Measurements from ENCODE around the gene CAMKK2. TPM values are rescaled to one million over a fixed set of nuclear protein-coding genes. Genes with fewer than 3 reads are reported as not detected.
"Not testable (repeated sequence)": the region's sequence is repeated elsewhere in the genome, so short reads cannot be mapped to it uniquely, and the experiment has no call there.

The CAMKK2 gene
- total RNA-seq, 1 donor from 2014 or later, result 38.2 TPM

- no peaks in the 10 kb centered on the region for H3K27me3 Mint-ChIP-seq
- DNase-seq, result no peak
- peaks cover 23% of the 10 kb centered on the region for H3K36me3 Mint-ChIP-seq (ENCODE audit: low read depth)
- H3K9me3 Mint-ChIP-seq, result no peaks in the 10 kb centered on the region
- no peak overlapping the region for H3K4me3 Mint-ChIP-seq
- H3K4me1 Mint-ChIP-seq, result peaks cover 27% of the 10 kb centered on the region
- H3K27ac Mint-ChIP-seq, result no peak overlapping the region
- intact Hi-C loops (cut with micrococcal nuclease), result no loop called here
Measured at GRCh38 chr12:121293603-121294002, 2.9 kb downstream of the CAMKK2 start.

GRCh38 chr12:121290410-121290809, 6.1 kb downstream of the CAMKK2 start:
- Mint-ChIP-seq H3K36me3 (ENCODE audit: low read depth) (peaks cover 21% of the 10 kb centered on the region), H3K9me3 (no peaks in the 10 kb centered on the region), H3K4me3 (no peak overlapping the region), H3K27me3 (no peaks in the 10 kb centered on the region), H3K27ac (no peak overlapping the region), H3K4me1 (peaks cover 25% of the 10 kb centered on the region)
- no peak for DNase-seq
- intact Hi-C loops (cut with micrococcal nuclease), result no loop called here

GRCh38 chr12:121289962-121290361, 6.5 kb downstream of the CAMKK2 start:
- no peaks in the 10 kb centered on the region for H3K9me3 Mint-ChIP-seq
- no peak overlapping the region for H3K27ac Mint-ChIP-seq
- intact Hi-C loops (cut with micrococcal nuclease), result no loop called here
- H3K27me3 Mint-ChIP-seq, result no peaks in the 10 kb centered on the region
- H3K4me3 Mint-ChIP-seq, result no peak overlapping the region
- DNase-seq, result no peak
- H3K4me1 Mint-ChIP-seq, result peaks cover 21% of the 10 kb centered on the region
- H3K36me3 Mint-ChIP-seq (ENCODE audit: low read depth), result peaks cover 18% of the 10 kb centered on the region

GRCh38 chr12:121288986-121289385, 7.5 kb downstream of the CAMKK2 start:
- intact Hi-C loops (cut with micrococcal nuclease), result no loop called here
- no peaks in the 10 kb centered on the region for H3K27me3 Mint-ChIP-seq

GRCh38 chr12:121288158-121288845, 8.2 kb downstream of the CAMKK2 start:
- DNase-seq, result no peak
- H3K27ac Mint-ChIP-seq, result no peak overlapping the region
- H3K9me3 Mint-ChIP-seq, result no peaks in the 10 kb centered on the region
- H3K4me3 Mint-ChIP-seq, result no peak overlapping the region
- intact Hi-C loops (cut with micrococcal nuclease), result no loop called here
- peaks cover 14% of the 10 kb centered on the region for H3K4me1 Mint-ChIP-seq
- no peaks in the 10 kb centered on the region for H3K27me3 Mint-ChIP-seq
- H3K36me3 Mint-ChIP-seq (ENCODE audit: low read depth), result peaks cover 11% of the 10 kb centered on the region

More at GRCh38 chr12:121288986-121289385, 7.5 kb downstream of the CAMKK2 start:
- peaks cover 19% of the 10 kb centered on the region for H3K4me1 Mint-ChIP-seq
- no peaks in the 10 kb centered on the region for H3K9me3 Mint-ChIP-seq
- peaks cover 15% of the 10 kb centered on the region for H3K36me3 Mint-ChIP-seq (ENCODE audit: low read depth)
- H3K27ac Mint-ChIP-seq, result no peak overlapping the region
- no peak for DNase-seq
- H3K4me3 Mint-ChIP-seq, result no peak overlapping the region

DNA sequence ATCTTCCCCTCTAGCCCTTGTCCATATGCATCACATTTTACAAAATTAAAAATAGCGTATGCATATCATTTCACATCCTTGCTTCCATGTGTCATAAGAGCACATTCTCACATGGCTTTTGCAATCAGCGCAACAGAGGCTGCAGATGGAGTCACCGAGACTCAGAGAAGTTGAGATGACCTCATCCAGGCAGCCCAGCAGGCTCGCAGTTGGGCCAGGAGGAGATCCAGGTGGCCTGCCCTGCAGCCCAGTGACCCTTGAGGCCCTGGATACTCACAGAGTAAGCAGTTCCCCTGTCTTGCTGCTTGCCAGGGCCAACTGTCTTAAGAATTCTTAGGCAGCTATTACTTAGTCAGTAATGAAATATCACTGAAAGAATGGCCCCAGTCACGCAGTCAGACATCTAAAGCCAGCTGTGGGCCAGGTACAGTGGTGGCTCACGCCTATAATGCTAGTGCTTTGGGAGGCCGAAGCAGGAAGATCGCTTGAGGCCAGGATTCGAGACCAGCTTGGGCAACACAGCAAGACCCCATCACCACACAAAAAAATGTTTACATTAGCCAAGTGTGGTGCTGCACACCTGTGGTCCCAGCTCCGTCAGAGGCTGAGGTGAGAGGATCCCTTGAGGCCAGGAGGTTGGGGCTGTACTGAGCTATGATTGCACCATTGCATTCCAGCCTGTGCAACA, 9.1 kb downstream of the CAMKK2 start:
- Mint-ChIP-seq H3K27ac (no peak overlapping the region), H3K4me1 (peaks cover 12% of the 10 kb centered on the region), H3K27me3 (no peaks in the 10 kb centered on the region), H3K9me3 (no peaks in the 10 kb centered on the region), H3K4me3 (no peak overlapping the region), H3K36me3 (ENCODE audit: low read depth) (peaks cover 10% of the 10 kb centered on the region)
- intact Hi-C loops (cut with micrococcal nuclease), result no loop called here
- DNase-seq, result no peak

DNA sequence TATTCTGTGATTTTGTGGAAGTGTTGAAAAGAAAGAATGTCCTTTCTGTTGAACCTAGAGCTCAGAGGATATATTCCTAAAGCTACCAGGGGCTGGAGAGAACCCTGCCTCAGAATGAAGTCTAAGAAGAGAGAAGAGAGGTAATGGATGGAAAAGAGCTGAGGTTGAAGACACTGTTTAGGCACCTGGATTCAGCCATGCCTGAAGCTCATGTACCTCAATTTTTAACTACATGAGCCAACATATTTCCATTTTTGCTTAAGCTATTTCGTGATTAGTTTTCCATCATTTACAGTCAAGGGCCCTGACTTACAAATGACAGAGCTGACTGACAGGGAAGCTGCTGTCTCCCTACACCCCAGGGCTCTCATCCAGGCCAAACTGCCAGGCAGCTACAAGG, 10.7 kb downstream of the CAMKK2 start:
- no peaks in the 10 kb centered on the region for H3K9me3 Mint-ChIP-seq
- peaks cover 4% of the 10 kb centered on the region for H3K4me1 Mint-ChIP-seq
- DNase-seq, result no peak
- no peak overlapping the region for H3K27ac Mint-ChIP-seq
- intact Hi-C loops (cut with micrococcal nuclease), result no loop called here
- peaks cover 8% of the 10 kb centered on the region for H3K36me3 Mint-ChIP-seq (ENCODE audit: low read depth)
- H3K4me3 Mint-ChIP-seq, result no peak overlapping the region
- H3K27me3 Mint-ChIP-seq, result no peaks in the 10 kb centered on the region

GRCh38 chr12:121284551-121285390, 11.7 kb downstream of the CAMKK2 start:
- intact Hi-C loops (cut with micrococcal nuclease), result no loop called here
- Mint-ChIP-seq H3K36me3 (ENCODE audit: low read depth) (peaks cover 8% of the 10 kb centered on the region), H3K27me3 (no peaks in the 10 kb centered on the region), H3K4me1 (peaks cover 4% of the 10 kb centered on the region), H3K27ac (no peak overlapping the region), H3K4me3 (no peak overlapping the region), H3K9me3 (no peaks in the 10 kb centered on the region)
- DNase-seq, result no peak

- Mint-ChIP-seq H3K27ac (no peak overlapping the region), H3K9me3 (no peaks in the 10 kb centered on the region), H3K27me3 (no peaks in the 10 kb centered on the region), H3K4me3 (no peak overlapping the region), H3K36me3 (ENCODE audit: low read depth) (peaks cover 8% of the 10 kb centered on the region), H3K4me1 (peaks cover 4% of the 10 kb centered on the region)
- no peak for DNase-seq
- intact Hi-C loops (cut with micrococcal nuclease), result no loop called here
Measured at GRCh38 chr12:121283841-121284240, 12.7 kb downstream of the CAMKK2 start.

DNA sequence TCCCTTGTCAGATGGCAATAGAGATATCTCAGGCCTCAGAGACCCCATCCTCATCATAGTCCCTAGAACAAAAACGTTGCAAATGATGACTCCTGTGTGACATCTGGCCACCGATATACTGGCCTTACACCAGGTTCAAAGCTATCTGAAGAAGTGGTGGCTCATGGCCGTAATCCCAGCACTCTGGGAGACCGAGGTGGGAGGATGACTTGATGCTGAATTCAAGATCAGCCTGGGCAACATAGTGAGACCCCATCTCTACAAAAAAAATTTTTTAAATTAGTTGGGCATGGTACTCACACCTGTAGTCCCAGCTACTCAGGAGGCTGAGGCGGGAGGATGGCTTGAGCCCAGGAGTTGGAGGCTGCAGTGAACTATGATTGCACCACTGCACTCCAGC, 13.1 kb downstream of the CAMKK2 start:
- H3K4me3 Mint-ChIP-seq, result no peak overlapping the region
- peaks cover 2% of the 10 kb centered on the region for H3K4me1 Mint-ChIP-seq
- no peaks in the 10 kb centered on the region for H3K27me3 Mint-ChIP-seq
- intact Hi-C loops (cut with micrococcal nuclease), result no loop called here
- no peak overlapping the region for H3K27ac Mint-ChIP-seq
- H3K36me3 Mint-ChIP-seq (ENCODE audit: low read depth), result peaks cover 12% of the 10 kb centered on the region
- H3K9me3 Mint-ChIP-seq, result no peaks in the 10 kb centered on the region
- DNase-seq, result no peak

- H3K27ac Mint-ChIP-seq; intact Hi-C loops (cut with micrococcal nuclease); DNase-seq; H3K4me1 Mint-ChIP-seq; H3K9me3 Mint-ChIP-seq; H3K4me3 Mint-ChIP-seq; H3K27me3 Mint-ChIP-seq: not testable (repeated sequence)
- H3K36me3 Mint-ChIP-seq (ENCODE audit: low read depth), result peaks cover 13% of the 10 kb centered on the region
Measured at GRCh38 chr12:121282910-121283309, 13.6 kb downstream of the CAMKK2 start.

DNA sequence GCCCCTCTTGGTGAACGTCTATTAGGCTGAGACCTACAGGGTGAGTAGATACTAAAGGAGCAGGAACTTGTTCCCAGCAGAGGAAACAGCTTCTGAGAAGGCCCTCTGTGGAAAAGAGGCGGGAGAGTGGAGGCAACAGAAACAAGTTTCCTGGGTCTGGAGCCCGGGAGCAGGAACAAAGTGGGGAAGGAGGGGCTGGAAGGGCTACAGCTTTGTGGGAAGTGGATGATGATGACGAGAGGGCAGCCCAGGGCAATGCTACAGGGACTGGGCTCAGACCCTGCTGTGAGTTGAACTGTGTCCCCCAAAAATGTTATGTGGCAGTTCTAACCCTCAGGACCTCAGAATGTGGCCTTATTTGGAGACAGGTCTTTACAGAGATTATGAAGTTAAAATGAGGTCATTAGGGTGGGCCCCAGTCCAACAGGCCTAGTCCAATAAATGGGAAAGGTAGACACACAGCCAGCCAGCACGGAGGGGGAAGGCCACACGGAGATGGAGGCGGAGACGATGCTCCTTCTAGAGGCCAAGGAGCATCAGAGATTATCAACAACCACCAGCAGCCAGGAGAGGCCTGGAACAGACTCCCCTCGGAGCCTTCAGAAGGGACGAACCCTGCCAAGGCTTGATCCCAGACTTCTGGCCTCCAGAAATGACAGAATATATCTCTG, 14.3 kb downstream of the CAMKK2 start:
- DNase-seq, result no peak
- no peak overlapping the region for H3K4me3 Mint-ChIP-seq
- H3K9me3 Mint-ChIP-seq, result no peaks in the 10 kb centered on the region
- intact Hi-C loops (cut with micrococcal nuclease), result no loop called here
- peaks cover 17% of the 10 kb centered on the region for H3K36me3 Mint-ChIP-seq (ENCODE audit: low read depth)
- no peak overlapping the region for H3K27ac Mint-ChIP-seq
- H3K4me1 Mint-ChIP-seq, result peaks cover 2% of the 10 kb centered on the region
- no peaks in the 10 kb centered on the region for H3K27me3 Mint-ChIP-seq

DNA sequence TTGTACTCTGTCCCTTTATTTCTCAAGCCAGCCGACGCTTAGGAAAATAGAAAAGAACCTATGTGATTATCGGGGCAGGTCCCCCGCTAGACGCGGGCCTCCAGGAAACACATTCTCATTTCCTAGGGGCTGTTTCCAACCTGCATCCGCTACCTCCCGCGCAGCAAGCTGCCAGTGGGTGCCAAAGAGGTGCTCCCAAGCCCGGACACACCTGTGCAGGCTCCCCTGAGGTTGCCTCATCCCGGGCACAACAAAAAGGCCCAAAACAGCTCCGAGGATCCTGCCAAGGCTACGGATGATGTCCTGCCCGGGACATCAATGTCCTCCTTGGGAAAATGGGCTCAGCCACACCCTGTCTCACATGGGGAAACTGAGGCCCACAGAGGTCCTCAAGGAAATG, 15.4 kb downstream of the CAMKK2 start:
- H3K27me3 Mint-ChIP-seq; H3K4me1 Mint-ChIP-seq; H3K4me3 Mint-ChIP-seq; intact Hi-C loops (cut with micrococcal nuclease); H3K27ac Mint-ChIP-seq; H3K9me3 Mint-ChIP-seq; DNase-seq: not testable (repeated sequence)
- peaks cover 18% of the 10 kb centered on the region for H3K36me3 Mint-ChIP-seq (ENCODE audit: low read depth)

GRCh38 chr12:121280531-121280930, 16.0 kb downstream of the CAMKK2 start:
- H3K36me3 Mint-ChIP-seq (ENCODE audit: low read depth), result peaks cover 18% of the 10 kb centered on the region
- intact Hi-C loops (cut with micrococcal nuclease); H3K9me3 Mint-ChIP-seq; H3K27me3 Mint-ChIP-seq; H3K4me3 Mint-ChIP-seq; DNase-seq; H3K4me1 Mint-ChIP-seq; H3K27ac Mint-ChIP-seq: not testable (repeated sequence)

Data from activated CD4-positive, alpha-beta T cell treated with anti-CD3 and anti-CD28 coated beads, Interleukin-2, amount 10 ng/mL, durations not matched to agents 24 days and 14 days (primary cell).